ENCODE data around the gene VIL1.

- TF ChIP-seq POLR2A (IDR thresholded peaks at IDR 0.05; ENCODE audit: borderline replicate concordance, extremely low read depth, insufficient read depth, insufficient read length) (no peak), EZH2 (IDR thresholded peaks at IDR 0.05) (no peak), CTCF (IDR thresholded peaks at IDR 0.05 in 2 of 3, conservative IDR thresholded peaks at IDR 0.05 in 1 of 3; ENCODE audit: borderline replicate concordance in 1 of 3, insufficient read depth in 1 of 3, low read depth in 2 of 3, low read length in 2 of 3) (no peak), JUND (IDR thresholded peaks at IDR 0.05) (no peak), ATF3 (IDR thresholded peaks at IDR 0.05) (no peak), MAX (IDR thresholded peaks at IDR 0.05) (no peak)
Observed at GRCh38 chr2:218405746-218406208, 13.1 kb upstream of the VIL1 start.
